Measurements from ENCODE around the gene GLA.

Gene GLA

DNA sequence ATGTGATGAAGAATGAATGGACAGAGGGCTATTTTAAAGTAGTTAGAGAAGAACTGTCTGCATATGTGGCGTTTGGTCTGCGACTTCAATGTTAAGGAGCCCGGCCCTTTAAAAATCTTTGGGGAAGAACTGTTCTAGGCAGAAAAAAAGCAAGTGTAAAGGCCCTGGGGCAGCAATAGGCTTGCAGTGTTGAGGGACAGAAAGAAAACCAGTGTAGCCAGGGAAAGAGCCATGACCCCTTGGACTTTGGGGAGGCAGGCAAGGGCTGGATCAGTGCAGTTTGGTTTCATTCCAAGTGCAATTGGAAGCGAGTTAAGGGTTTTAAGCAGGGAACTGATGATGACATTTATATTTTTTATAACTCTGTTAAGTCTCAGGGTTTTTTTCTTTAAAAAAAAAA lies 7.9 kb downstream of the GLA start:
- no peak for TF ChIP-seq EZH2phosphoT487 (IDR thresholded peaks at IDR 0.05; ENCODE audit: low read depth)
- no peak for TF ChIP-seq CTCF (IDR thresholded peaks at IDR 0.05; ENCODE audit: low read depth, low read length)
- Histone ChIP-seq H3K4me1 (ENCODE audit: low read length) (no peaks in the 10 kb centered on the region), H3K9me3 (ENCODE audit: insufficient read depth, low read length) (no peaks in the 10 kb centered on the region), H3K36me3 (replicated peaks; ENCODE audit: low read depth, low read length) (peaks cover 17% of the 10 kb centered on the region), H3K79me2 (ENCODE audit: low read length) (peaks cover 5% of the 10 kb centered on the region), H3K4me3 (ENCODE audit: low read length) (no peak overlapping the region), H2AFZ (ENCODE audit: low read depth, low read length) (no peak overlapping the region), H3K4me2 (ENCODE audit: low read length) (no peak overlapping the region), H4K20me1 (ENCODE audit: insufficient read depth, low read length) (no peaks in the 10 kb centered on the region), H3K27me3 (ENCODE audit: low read depth, low read length) (no peaks in the 10 kb centered on the region), H3K27ac (ENCODE audit: low read length) (no peak overlapping the region), H3K9ac (ENCODE audit: low read length) (no peak overlapping the region)

GRCh38 chrX:101398694-101399093 lies 9.0 kb downstream of the GLA start:
- Histone ChIP-seq H3K79me2 (ENCODE audit: low read length) (peaks cover 3% of the 10 kb centered on the region), H3K9ac (ENCODE audit: low read length) (no peak overlapping the region), H2AFZ (ENCODE audit: low read depth, low read length) (no peak overlapping the region), H3K9me3 (ENCODE audit: insufficient read depth, low read length) (no peaks in the 10 kb centered on the region), H3K4me3 (ENCODE audit: low read length) (no peak overlapping the region), H3K27me3 (ENCODE audit: low read depth, low read length) (no peaks in the 10 kb centered on the region), H3K4me1 (ENCODE audit: low read length) (peaks cover 4% of the 10 kb centered on the region), H3K4me2 (ENCODE audit: low read length) (no peak overlapping the region), H3K36me3 (replicated peaks; ENCODE audit: low read depth, low read length) (peaks cover 14% of the 10 kb centered on the region), H3K27ac (ENCODE audit: low read length) (no peak overlapping the region), H4K20me1 (ENCODE audit: insufficient read depth, low read length) (no peaks in the 10 kb centered on the region)
- no peak for TF ChIP-seq CTCF (IDR thresholded peaks at IDR 0.05; ENCODE audit: low read depth, low read length)
- TF ChIP-seq EZH2phosphoT487 (IDR thresholded peaks at IDR 0.05; ENCODE audit: low read depth) = no peak

DNA sequence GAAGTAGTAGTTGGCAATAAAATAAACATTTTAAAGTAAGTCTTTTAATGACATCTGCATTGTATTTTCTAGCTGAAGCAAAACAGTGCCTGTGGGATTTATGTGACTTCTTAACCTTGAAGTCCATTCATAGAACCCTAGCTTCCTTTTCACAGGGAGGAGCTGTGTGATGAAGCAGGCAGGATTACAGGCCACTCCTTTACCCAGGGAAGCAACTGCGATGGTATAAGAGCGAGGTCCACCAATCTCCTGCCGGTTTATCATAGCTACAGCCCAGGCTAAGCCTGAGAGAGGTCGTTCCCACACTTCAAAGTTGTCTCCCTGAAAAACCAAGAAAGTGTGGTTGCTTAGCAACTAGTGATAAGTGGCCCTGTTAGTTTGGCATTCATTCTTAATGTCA lies 9.9 kb downstream of the GLA start:
- H3K4me2 ChIP-seq (ENCODE audit: low read length) = no peak overlapping the region
- peaks cover 12% of the 10 kb centered on the region for H3K79me2 ChIP-seq (ENCODE audit: low read length)
- H3K36me3 ChIP-seq (replicated peaks; ENCODE audit: low read depth, low read length) = peaks cover 19% of the 10 kb centered on the region
- H3K27ac ChIP-seq (ENCODE audit: low read length) = no peak overlapping the region
- H4K20me1 ChIP-seq (ENCODE audit: insufficient read depth, low read length) = no peaks in the 10 kb centered on the region
- TF ChIP-seq EZH2phosphoT487 (IDR thresholded peaks at IDR 0.05; ENCODE audit: low read depth) = no peak
- no peak for TF ChIP-seq CTCF (IDR thresholded peaks at IDR 0.05; ENCODE audit: low read depth, low read length)
- no peaks in the 10 kb centered on the region for H3K27me3 ChIP-seq (ENCODE audit: low read depth, low read length)
- no peaks in the 10 kb centered on the region for H3K9me3 ChIP-seq (ENCODE audit: insufficient read depth, low read length)
- H3K9ac ChIP-seq (ENCODE audit: low read length) = no peak overlapping the region
- no peak overlapping the region for H2AFZ ChIP-seq (ENCODE audit: low read depth, low read length)
- peaks cover 11% of the 10 kb centered on the region for H3K4me1 ChIP-seq (ENCODE audit: low read length)
- no peak overlapping the region for H3K4me3 ChIP-seq (ENCODE audit: low read length)

- no peak overlapping the region for H3K4me3 ChIP-seq (ENCODE audit: low read length)
- no peak for TF ChIP-seq EZH2phosphoT487 (IDR thresholded peaks at IDR 0.05; ENCODE audit: low read depth)
- no peak for TF ChIP-seq CTCF (IDR thresholded peaks at IDR 0.05; ENCODE audit: low read depth, low read length)
- H2AFZ ChIP-seq (ENCODE audit: low read depth, low read length) = no peak overlapping the region
- H3K9ac ChIP-seq (ENCODE audit: low read length) = no peak overlapping the region
- H3K27ac ChIP-seq (ENCODE audit: low read length) = no peak overlapping the region
- peaks cover 20% of the 10 kb centered on the region for H3K4me1 ChIP-seq (ENCODE audit: low read length)
- H3K27me3 ChIP-seq (ENCODE audit: low read depth, low read length) = no peaks in the 10 kb centered on the region
- peaks cover 32% of the 10 kb centered on the region for H3K79me2 ChIP-seq (ENCODE audit: low read length)
- H3K36me3 ChIP-seq (replicated peaks; ENCODE audit: low read depth, low read length) = peaks cover 33% of the 10 kb centered on the region
- H3K4me2 ChIP-seq (ENCODE audit: low read length) = no peak overlapping the region
- no peaks in the 10 kb centered on the region for H4K20me1 ChIP-seq (ENCODE audit: insufficient read depth, low read length)
- H3K9me3 ChIP-seq (ENCODE audit: insufficient read depth, low read length) = no peaks in the 10 kb centered on the region
Observed at GRCh38 chrX:101395789-101396188, 11.9 kb downstream of the GLA start.

All from OCI-LY3 (cell line).